Activated naive CD4-positive, alpha-beta T cell treated with anti-CD3 and anti-CD28 coated beads for 36 hours (primary cell): ENCODE measurements around the gene KCNMA1. TPM values are rescaled to one million over a fixed set of nuclear protein-coding genes. Genes with fewer than 3 reads are reported as not detected.

Experiments used
- CTCF ChIA-PET: fragments of 350-600 bp; sonication (Branson Sonifier 250); formaldehyde crosslinking; loops from one replicate; lab custom pipeline; 2021; ENCODE audit warnings: antibody characterized with exemption; lab: Charles Lee
- DNase-seq: peaks from one replicate; pipeline ENCODE4 v3.0.0-alpha.2; 2020
- H3K27ac Mint-ChIP-seq: one replicate; pipeline ENCODE4 v1.8.0; 2021; ENCODE audit warnings: mild to moderate bottlenecking, mixed read lengths
- H3K27me3 Mint-ChIP-seq: one replicate; pipeline ENCODE4 v1.8.0; 2021; ENCODE audit warnings: low read depth, mixed read lengths
- H3K36me3 Mint-ChIP-seq: one replicate; pipeline ENCODE4 v1.8.0; 2021; ENCODE audit warnings: low read depth, mixed read lengths
- H3K4me1 Mint-ChIP-seq: one replicate; pipeline ENCODE4 v1.8.0; 2021; ENCODE audit warnings: low read depth, mixed read lengths
- H3K4me3 Mint-ChIP-seq: one replicate; pipeline ENCODE4 v1.8.0; 2021; ENCODE audit warnings: mild to moderate bottlenecking, moderate library complexity, mixed read lengths
- H3K9me3 Mint-ChIP-seq: one replicate; pipeline ENCODE4 v1.8.0; 2021; ENCODE audit warnings: mixed read lengths
- intact Hi-C: fragments of 100-400 bp; cut with micrococcal nuclease; formaldehyde crosslinking; loops from one replicate; pipeline ENCODE4 v1.15.1; 2023
- total RNA-seq, 2 experiments: library from RNA; stranded (reverse); gene quantifications; one replicate each; pipeline ENCODE4 v1.2.3, GENCODE V29; 2021

Gene KCNMA1
- total RNA-seq, 2 experiments from 2014 or later, result not detected

GRCh38 chr10:76977901-76978300 lies 659.7 kb downstream of the KCNMA1 start:
- H3K4me1 Mint-ChIP-seq, result no peaks in the 10 kb centered on the region
- H3K36me3 Mint-ChIP-seq, result no peaks in the 10 kb centered on the region
- peaks cover 3% of the 10 kb centered on the region for H3K27me3 Mint-ChIP-seq
- no peak overlapping the region for H3K27ac Mint-ChIP-seq
- CTCF ChIA-PET, result no interaction called here
- intact Hi-C loops, result no loop called here
- H3K4me3 Mint-ChIP-seq, result no peak overlapping the region
- no peak for DNase-seq
- no peaks in the 10 kb centered on the region for H3K9me3 Mint-ChIP-seq

GRCh38 chr10:76977046-76977445 lies 660.6 kb downstream of the KCNMA1 start:
- CTCF ChIA-PET, result no interaction called here
- H3K4me3 Mint-ChIP-seq, result no peak overlapping the region
- intact Hi-C loops, result no loop called here
- no peak overlapping the region for H3K27ac Mint-ChIP-seq
- H3K4me1 Mint-ChIP-seq, result no peaks in the 10 kb centered on the region
- H3K9me3 Mint-ChIP-seq, result no peaks in the 10 kb centered on the region
- H3K36me3 Mint-ChIP-seq, result no peaks in the 10 kb centered on the region
- DNase-seq, result no peak
- peaks cover 3% of the 10 kb centered on the region for H3K27me3 Mint-ChIP-seq

DNA sequence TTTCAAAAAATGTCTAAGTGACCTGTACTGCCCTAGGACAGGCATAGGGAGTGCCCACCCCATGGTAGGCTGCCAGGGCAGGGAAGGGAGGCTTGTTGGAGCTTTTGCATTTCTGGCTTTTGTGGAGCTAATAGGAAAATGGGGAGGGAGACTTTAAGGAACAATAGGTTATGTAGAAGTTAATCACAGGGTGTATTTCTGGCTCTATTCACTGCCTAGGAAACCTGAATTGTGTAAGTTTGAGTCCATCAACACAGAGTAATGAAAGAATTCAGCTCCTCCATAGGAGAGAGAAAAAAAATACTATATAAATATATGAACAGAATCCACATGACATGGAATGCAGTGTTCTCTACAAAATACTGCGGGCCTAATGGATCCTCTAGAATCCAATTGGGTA lies 661.5 kb downstream of the KCNMA1 start:
- Mint-ChIP-seq H3K27me3 (peaks cover 3% of the 10 kb centered on the region), H3K4me3 (no peak overlapping the region), H3K36me3 (no peaks in the 10 kb centered on the region), H3K27ac (no peak overlapping the region), H3K9me3 (no peaks in the 10 kb centered on the region), H3K4me1 (no peaks in the 10 kb centered on the region)
- CTCF ChIA-PET, result no interaction called here
- intact Hi-C loops, result no loop called here
- DNase-seq, result no peak

GRCh38 chr10:76975126-76975525 lies 662.5 kb downstream of the KCNMA1 start:
- Mint-ChIP-seq H3K4me1 (no peaks in the 10 kb centered on the region), H3K27ac (no peak overlapping the region), H3K36me3 (no peaks in the 10 kb centered on the region), H3K27me3 (no peaks in the 10 kb centered on the region), H3K4me3 (no peak overlapping the region), H3K9me3 (no peaks in the 10 kb centered on the region)
- no peak for DNase-seq
- CTCF ChIA-PET, result no interaction called here
- intact Hi-C loops, result no loop called here

- Mint-ChIP-seq H3K27ac (no peak overlapping the region), H3K36me3 (no peaks in the 10 kb centered on the region), H3K4me1 (no peaks in the 10 kb centered on the region), H3K27me3 (no peaks in the 10 kb centered on the region), H3K4me3 (no peak overlapping the region), H3K9me3 (no peaks in the 10 kb centered on the region)
- CTCF ChIA-PET, result no interaction called here
- no peak for DNase-seq
- intact Hi-C loops, result no loop called here
Observed at GRCh38 chr10:76974017-76974691, 663.5 kb downstream of the KCNMA1 start.

DNA sequence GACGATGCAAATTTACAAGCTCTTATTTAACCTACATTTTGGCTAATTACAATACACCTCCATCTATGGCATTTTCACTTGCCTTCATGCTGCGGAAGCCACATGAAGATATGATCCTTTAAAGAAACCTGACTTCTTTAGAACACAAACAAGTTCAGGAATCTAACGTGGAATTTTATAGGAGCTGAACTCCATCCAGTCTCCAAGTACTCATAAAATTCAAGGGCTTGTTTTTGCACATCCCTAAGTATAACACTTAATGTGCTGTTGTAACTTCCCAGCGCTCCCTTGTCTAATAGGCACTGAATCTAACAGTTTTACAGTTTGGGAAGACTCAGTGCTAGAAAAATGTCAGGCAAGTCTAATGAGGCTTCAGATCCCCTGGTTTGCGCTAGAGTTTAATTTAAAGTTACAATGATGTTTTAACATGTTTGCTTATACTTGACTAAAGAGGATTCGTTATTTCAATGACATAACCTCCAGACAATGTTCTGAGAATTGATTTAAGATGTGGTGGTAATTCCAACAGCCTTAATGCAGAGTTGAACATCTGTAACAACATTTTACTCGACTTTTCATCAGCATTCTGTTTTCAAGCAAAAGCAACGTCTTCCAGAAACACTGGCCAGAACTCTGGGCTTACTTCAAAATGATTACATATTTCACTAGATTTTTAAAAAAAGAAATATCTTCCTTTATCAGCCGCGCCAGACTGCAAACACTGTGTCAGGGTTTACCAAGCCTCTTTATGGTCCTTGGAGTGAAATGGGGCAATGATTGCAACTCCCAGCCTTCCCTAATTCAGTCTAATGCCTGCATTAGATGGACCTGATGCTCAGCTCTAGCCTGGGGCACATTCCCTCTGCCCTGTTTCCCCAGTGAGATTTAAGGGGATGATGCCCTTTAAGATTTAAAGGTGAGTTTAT lies 664.3 kb downstream of the KCNMA1 start:
- H3K27me3 Mint-ChIP-seq, result no peaks in the 10 kb centered on the region
- no peak overlapping the region for H3K4me3 Mint-ChIP-seq
- no peaks in the 10 kb centered on the region for H3K4me1 Mint-ChIP-seq
- no peak for DNase-seq
- H3K27ac Mint-ChIP-seq, result no peak overlapping the region
- intact Hi-C loops, result no loop called here
- CTCF ChIA-PET, result no interaction called here
- H3K9me3 Mint-ChIP-seq, result no peaks in the 10 kb centered on the region
- no peaks in the 10 kb centered on the region for H3K36me3 Mint-ChIP-seq

DNA sequence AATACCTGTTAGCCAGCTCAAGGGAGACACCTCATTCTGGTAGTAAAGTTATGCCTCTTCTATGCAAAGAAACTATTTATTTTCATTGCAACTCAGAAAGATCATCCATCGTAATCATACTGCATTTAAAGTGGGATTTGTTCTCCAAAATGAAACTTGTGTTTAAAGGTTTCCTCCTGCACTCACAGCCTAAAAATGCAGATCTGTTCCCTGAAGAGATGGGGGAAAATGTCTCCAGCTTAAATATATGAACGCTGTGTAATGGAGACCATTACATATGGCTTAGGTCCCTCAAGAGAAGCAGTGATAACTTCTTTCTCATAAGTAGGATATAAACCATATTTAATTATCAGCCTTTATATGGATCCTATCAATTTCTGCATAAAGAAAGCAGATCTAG lies 665.1 kb downstream of the KCNMA1 start:
- CTCF ChIA-PET, result no interaction called here
- Mint-ChIP-seq H3K4me3 (no peak overlapping the region), H3K9me3 (no peaks in the 10 kb centered on the region), H3K4me1 (no peaks in the 10 kb centered on the region), H3K36me3 (no peaks in the 10 kb centered on the region), H3K27ac (no peak overlapping the region), H3K27me3 (peaks cover 2% of the 10 kb centered on the region)
- DNase-seq, result no peak
- intact Hi-C loops, result no loop called here

DNA sequence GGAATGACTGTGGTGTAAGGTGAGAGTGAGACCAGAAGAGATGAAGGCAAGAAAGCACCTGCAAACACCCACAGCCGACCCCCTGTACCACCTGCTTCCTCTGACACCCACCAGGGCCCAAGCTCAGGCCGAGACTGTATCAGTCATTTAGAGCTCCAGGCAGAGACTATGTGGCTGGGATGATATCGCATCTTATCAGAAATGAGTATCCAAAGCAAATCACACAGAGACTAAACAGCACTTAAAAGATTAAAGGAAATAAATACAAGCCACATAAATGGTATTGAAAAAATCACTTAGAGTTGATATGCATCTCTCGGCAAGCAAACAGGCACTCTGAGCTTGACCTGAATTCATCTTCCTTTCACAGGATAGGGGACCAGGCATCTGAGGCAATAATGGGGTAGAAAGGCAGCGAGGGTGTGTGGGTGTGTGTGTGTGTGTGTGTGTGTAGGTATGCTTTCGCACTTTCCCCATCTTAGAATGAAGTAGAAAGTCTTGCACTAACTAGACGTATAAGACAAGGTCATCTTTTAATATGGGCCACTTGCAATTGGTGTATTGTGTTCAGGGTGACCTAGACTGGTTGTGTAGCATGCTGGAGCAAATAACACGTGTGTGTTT lies 665.9 kb downstream of the KCNMA1 start:
- Mint-ChIP-seq H3K4me1 (no peaks in the 10 kb centered on the region), H3K36me3 (no peaks in the 10 kb centered on the region), H3K4me3 (no peak overlapping the region), H3K27me3 (peaks cover 2% of the 10 kb centered on the region), H3K9me3 (no peaks in the 10 kb centered on the region), H3K27ac (no peak overlapping the region)
- CTCF ChIA-PET, result interaction anchor here (0.6 kb wide), 1 partner anchor 166 kb away, joined by 3 read pairs; no protein-coding TSS in a partner anchor
- DNase-seq, result no peak
- intact Hi-C loops, result no loop called here

DNA sequence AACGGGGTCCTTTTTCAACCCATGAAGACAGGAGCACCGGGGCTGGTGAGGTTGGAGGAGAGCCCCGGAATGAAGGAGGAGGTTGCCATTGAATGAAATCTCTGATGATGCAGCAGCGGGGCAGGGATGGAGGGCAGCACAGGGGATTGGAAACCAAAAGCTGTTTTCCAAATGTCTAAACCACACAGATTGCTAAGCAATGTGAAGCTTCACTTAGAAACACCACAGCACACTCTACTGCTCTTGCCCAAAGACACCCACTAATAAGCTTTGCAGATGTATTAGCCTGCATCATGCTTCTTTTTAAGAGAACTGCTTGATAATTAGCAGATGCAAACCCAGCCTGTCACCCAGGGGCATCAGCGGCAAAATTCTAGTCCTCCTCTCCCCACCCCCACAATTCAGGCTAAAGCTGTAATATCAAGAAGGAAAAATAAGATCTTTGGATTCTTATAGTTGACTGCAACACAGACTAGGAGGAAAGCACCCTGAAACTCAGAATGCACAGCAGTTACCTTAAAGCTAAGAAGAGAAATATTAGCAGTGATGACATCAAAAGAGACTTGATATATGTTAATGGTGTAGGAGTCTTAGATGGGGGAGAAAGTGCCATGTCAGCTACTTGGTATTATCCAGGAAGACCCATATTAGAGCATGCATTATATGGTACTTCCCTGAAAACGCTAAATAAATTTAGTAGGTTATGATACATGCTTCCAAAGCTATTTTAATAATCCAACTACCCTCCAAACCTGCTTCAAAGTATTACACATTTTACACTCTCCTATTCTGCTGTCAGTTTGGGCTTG lies 666.7 kb downstream of the KCNMA1 start:
- no peaks in the 10 kb centered on the region for H3K36me3 Mint-ChIP-seq
- intact Hi-C loops, result no loop called here
- no peaks in the 10 kb centered on the region for H3K4me1 Mint-ChIP-seq
- H3K4me3 Mint-ChIP-seq, result no peak overlapping the region
- no peak overlapping the region for H3K27ac Mint-ChIP-seq
- DNase-seq, result no peak
- no peaks in the 10 kb centered on the region for H3K9me3 Mint-ChIP-seq
- H3K27me3 Mint-ChIP-seq, result peaks cover 5% of the 10 kb centered on the region
- CTCF ChIA-PET, result no interaction called here

- peaks cover 5% of the 10 kb centered on the region for H3K27me3 Mint-ChIP-seq
- CTCF ChIA-PET, result no interaction called here
Observed at GRCh38 chr10:76969366-76969948, 668.2 kb downstream of the KCNMA1 start.

GRCh38 chr10:76968483-76968882 lies 669.1 kb downstream of the KCNMA1 start:
- peaks cover 5% of the 10 kb centered on the region for H3K27me3 Mint-ChIP-seq
- no peaks in the 10 kb centered on the region for H3K36me3 Mint-ChIP-seq
- no peaks in the 10 kb centered on the region for H3K4me1 Mint-ChIP-seq
- CTCF ChIA-PET, result interaction anchor here (0.8 kb wide), 1 partner anchor 1675 kb away, joined by 3 read pairs; no protein-coding TSS in a partner anchor
- no peak overlapping the region for H3K4me3 Mint-ChIP-seq
- no peak overlapping the region for H3K27ac Mint-ChIP-seq
- no peaks in the 10 kb centered on the region for H3K9me3 Mint-ChIP-seq
- intact Hi-C loops, result no loop called here
- no peak for DNase-seq

More at GRCh38 chr10:76969366-76969948, 668.2 kb downstream of the KCNMA1 start:
- Mint-ChIP-seq H3K4me1 (no peaks in the 10 kb centered on the region), H3K27ac (no peak overlapping the region), H3K36me3 (no peaks in the 10 kb centered on the region), H3K4me3 (no peak overlapping the region), H3K9me3 (no peaks in the 10 kb centered on the region)
- intact Hi-C loops, result no loop called here
- no peak for DNase-seq
